ENCODE results near the gene CD58.

Gene CD58

GRCh38 chr1:116553386-116554115, 17.3 kb downstream of the CD58 start:
- Histone ChIP-seq H3K4me1 (ENCODE audit: insufficient read depth, low read length) (peaks cover 8% of the 10 kb centered on the region), H3K9me3 (ENCODE audit: control insufficient read depth, insufficient read depth, low read length) (no peaks in the 10 kb centered on the region), H3K36me3 (ENCODE audit: insufficient read depth, low read length) (no peaks in the 10 kb centered on the region), H3K9ac (ENCODE audit: low read depth, low read length) (no peak overlapping the region)

- Histone ChIP-seq H3K9ac (ENCODE audit: low read depth, low read length) (no peak overlapping the region), H3K4me1 (ENCODE audit: insufficient read depth, low read length) (no peaks in the 10 kb centered on the region), H3K36me3 (ENCODE audit: insufficient read depth, low read length) (no peaks in the 10 kb centered on the region), H3K9me3 (ENCODE audit: control insufficient read depth, insufficient read depth, low read length) (no peaks in the 10 kb centered on the region)
These were observed 24.4 kb downstream of the CD58 start for GRCh38 chr1:116546354-116546977.

- H3K4me1 ChIP-seq (ENCODE audit: insufficient read depth, low read length): no peaks in the 10 kb centered on the region
- no peaks in the 10 kb centered on the region for H3K9me3 ChIP-seq (ENCODE audit: control insufficient read depth, insufficient read depth, low read length)
- H3K9ac ChIP-seq (ENCODE audit: low read depth, low read length): no peak overlapping the region
- no peaks in the 10 kb centered on the region for H3K36me3 ChIP-seq (ENCODE audit: insufficient read depth, low read length)
These were observed 25.5 kb downstream of the CD58 start for GRCh38 chr1:116545359-116545705.

DNA sequence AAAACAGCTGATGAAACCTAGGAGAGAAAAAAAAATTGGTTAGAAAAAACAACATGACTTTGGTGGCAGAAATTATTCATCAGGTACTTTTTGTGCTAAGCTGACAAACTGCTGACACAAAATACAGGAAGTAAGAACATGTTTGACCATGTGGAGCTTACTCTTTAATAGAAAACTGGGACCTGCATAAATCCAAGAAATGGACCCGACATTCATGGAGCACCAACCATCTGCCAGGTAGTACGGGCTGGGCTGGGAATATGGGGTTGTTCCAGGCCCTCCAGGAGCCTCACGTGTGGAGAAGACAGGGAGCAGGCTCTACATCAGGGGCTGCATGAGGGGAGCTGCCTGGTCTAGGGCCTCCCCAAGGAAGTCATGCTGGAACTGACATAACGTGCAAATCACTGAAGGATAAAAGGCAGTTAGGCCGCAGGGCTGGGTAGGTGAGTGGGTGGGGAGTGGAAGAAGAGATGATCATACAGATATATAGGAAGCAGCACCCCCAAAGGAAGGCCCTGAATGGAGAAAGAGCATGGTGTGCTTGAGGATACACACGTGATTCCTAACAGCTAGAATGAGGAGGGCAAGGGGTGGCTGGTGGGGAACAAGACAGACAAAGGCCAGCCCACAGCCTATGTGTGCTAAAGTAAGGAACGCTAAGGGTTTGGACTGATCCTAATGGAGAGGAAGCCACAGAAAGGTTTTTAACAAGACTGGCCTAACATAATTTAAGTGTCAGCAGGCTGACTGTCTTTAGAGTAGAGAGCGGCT, 26.1 kb downstream of the CD58 start:
- no peaks in the 10 kb centered on the region for H3K36me3 ChIP-seq (ENCODE audit: insufficient read depth, low read length)
- H3K4me1 ChIP-seq (ENCODE audit: insufficient read depth, low read length): no peaks in the 10 kb centered on the region

DNA sequence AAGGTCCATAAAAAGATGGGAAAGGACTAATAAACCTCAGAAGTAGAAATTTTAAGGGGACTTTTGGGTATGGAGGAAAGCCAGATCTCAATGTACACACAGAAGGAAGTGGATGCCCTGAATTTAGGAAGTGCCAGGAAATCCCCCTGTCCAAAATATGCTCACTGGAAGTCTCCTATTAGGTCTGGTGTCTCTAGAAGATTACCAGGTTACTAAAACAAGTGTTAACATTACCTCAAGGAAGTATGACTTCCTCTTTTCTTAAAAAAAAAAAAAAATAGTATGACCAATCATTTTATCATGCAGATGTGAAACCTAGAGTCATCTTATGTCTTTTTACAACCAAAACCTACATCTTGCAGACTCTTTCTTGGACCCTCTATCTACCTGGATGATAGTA, 30.7 kb downstream of the CD58 start:
- no peaks in the 10 kb centered on the region for H3K36me3 ChIP-seq (ENCODE audit: insufficient read depth, low read length)
- no peaks in the 10 kb centered on the region for H3K4me1 ChIP-seq (ENCODE audit: insufficient read depth, low read length)
- no peak overlapping the region for H3K9ac ChIP-seq (ENCODE audit: low read depth, low read length)
- H3K9me3 ChIP-seq (ENCODE audit: control insufficient read depth, insufficient read depth, low read length): no peaks in the 10 kb centered on the region

More for the DNA sequence above, 26.1 kb downstream of the CD58 start:
- H3K9me3 ChIP-seq (ENCODE audit: control insufficient read depth, insufficient read depth, low read length): no peaks in the 10 kb centered on the region
- no peak overlapping the region for H3K9ac ChIP-seq (ENCODE audit: low read depth, low read length)

- Histone ChIP-seq H3K9me3 (ENCODE audit: control insufficient read depth, insufficient read depth, low read length) (no peaks in the 10 kb centered on the region), H3K4me1 (ENCODE audit: insufficient read depth, low read length) (no peaks in the 10 kb centered on the region), H3K9ac (ENCODE audit: low read depth, low read length) (no peak overlapping the region), H3K36me3 (ENCODE audit: insufficient read depth, low read length) (no peaks in the 10 kb centered on the region)
These were observed 32.3 kb downstream of the CD58 start for GRCh38 chr1:116538544-116538943.

GRCh38 chr1:116537898-116538297, 32.9 kb downstream of the CD58 start:
- Histone ChIP-seq H3K4me1 (ENCODE audit: insufficient read depth, low read length) (no peaks in the 10 kb centered on the region), H3K36me3 (ENCODE audit: insufficient read depth, low read length) (no peaks in the 10 kb centered on the region), H3K9me3 (ENCODE audit: control insufficient read depth, insufficient read depth, low read length) (no peaks in the 10 kb centered on the region), H3K9ac (ENCODE audit: low read depth, low read length) (no peak overlapping the region)

- Histone ChIP-seq H3K36me3 (ENCODE audit: insufficient read depth, low read length) (no peaks in the 10 kb centered on the region), H3K9ac (ENCODE audit: low read depth, low read length) (no peak overlapping the region), H3K4me1 (ENCODE audit: insufficient read depth, low read length) (no peaks in the 10 kb centered on the region), H3K9me3 (ENCODE audit: control insufficient read depth, insufficient read depth, low read length) (no peaks in the 10 kb centered on the region)
These were observed 33.6 kb downstream of the CD58 start for GRCh38 chr1:116537040-116537831.

DNA sequence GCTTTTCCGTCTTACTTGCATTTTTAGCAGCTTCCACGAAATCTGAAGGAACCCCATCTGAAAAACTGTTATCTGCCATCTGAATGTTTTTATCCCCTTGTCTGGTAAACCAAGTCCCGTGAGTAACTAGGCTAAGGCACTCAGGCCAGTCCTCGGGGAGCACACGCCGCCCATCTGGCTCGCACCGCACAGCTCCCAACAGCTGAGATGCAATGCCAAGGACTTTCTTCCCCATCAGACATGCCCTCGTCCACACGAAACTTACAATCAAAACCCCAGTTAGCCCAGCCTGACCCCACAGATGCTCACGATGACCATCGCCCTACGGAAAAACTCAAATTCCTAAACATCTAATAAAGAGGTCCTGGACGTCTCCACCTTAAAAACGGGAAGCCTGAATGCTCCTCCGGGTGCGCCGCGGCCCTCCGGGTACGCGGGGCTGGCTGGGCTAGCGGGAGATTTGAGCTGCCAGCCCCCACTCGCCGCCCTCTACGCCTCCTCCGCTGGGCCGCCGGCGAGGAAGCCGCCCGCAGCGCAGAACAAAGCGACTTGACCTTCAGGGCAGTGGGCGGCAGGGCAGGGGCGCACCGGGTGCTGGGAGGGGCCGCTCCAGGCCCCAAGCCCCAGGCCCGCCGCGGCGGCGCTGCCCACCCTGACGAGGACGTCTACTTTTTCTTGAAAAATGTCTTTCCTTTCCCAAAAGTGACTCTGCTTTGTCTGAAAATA, 36.6 kb downstream of the CD58 start:
- H3K9ac ChIP-seq (ENCODE audit: low read depth, low read length): no peak overlapping the region
- no peaks in the 10 kb centered on the region for H3K36me3 ChIP-seq (ENCODE audit: insufficient read depth, low read length)
- no peaks in the 10 kb centered on the region for H3K4me1 ChIP-seq (ENCODE audit: insufficient read depth, low read length)
- no peaks in the 10 kb centered on the region for H3K9me3 ChIP-seq (ENCODE audit: control insufficient read depth, insufficient read depth, low read length)

- H3K9me3 ChIP-seq (ENCODE audit: control insufficient read depth, insufficient read depth, low read length): no peaks in the 10 kb centered on the region
- H3K9ac ChIP-seq (ENCODE audit: low read depth, low read length): no peak overlapping the region
- no peaks in the 10 kb centered on the region for H3K4me1 ChIP-seq (ENCODE audit: insufficient read depth, low read length)
- H3K36me3 ChIP-seq (ENCODE audit: insufficient read depth, low read length): no peaks in the 10 kb centered on the region
These were observed 37.4 kb downstream of the CD58 start for GRCh38 chr1:116533429-116533820.

GRCh38 chr1:116532671-116533428, 38.0 kb downstream of the CD58 start:
- peaks cover 3% of the 10 kb centered on the region; the same call in 1 of the 2 replicates for H3K9me3 ChIP-seq (ENCODE audit: control insufficient read depth, insufficient read depth, low read length)
- no peak overlapping the region for H3K9ac ChIP-seq (ENCODE audit: low read depth, low read length)
- H3K4me1 ChIP-seq (ENCODE audit: insufficient read depth, low read length): no peaks in the 10 kb centered on the region
- H3K36me3 ChIP-seq (ENCODE audit: insufficient read depth, low read length): no peaks in the 10 kb centered on the region

DNA sequence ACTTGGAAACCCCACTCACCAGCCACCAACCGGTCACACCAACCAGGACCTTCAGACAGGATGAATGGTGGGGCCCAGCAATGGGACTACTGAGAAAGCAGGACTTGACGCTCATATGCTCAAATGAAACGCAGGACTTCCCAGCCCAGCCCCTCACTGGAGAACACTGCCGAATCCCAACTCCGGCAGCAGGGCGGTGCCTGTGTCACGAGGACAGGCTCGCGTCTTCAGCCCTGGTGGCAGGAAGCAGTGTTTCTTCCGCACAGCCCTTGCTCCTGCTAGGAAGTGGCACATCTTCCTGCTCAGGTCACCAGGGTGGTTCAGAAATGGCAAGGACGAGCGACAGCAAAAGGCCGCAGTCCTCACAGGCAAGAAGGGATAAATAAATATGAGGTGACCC, 38.9 kb downstream of the CD58 start:
- Histone ChIP-seq H3K4me1 (ENCODE audit: insufficient read depth, low read length) (no peaks in the 10 kb centered on the region), H3K36me3 (ENCODE audit: insufficient read depth, low read length) (no peaks in the 10 kb centered on the region), H3K9ac (ENCODE audit: low read depth, low read length) (no peak overlapping the region), H3K9me3 (ENCODE audit: control insufficient read depth, insufficient read depth, low read length) (peaks cover 5% of the 10 kb centered on the region; the same call in 1 of the 2 replicates)

DNA sequence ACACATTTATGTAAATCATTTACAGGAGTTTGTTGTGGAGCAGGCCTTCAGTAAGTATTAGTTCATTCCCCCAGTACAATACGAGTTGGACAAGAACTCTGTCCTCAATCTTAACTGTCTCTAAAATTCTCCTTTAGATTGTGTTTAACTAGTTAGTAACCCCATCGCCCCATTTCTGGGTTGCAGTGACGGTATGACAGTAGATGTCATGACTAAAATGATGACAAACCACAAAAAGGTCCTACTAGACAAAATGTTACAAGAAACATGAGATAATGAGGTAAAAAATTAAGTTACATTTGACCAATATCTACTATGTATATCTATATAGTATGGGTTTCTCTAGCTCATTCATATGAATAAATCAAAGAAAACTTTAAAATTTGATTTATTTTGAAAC, 41.1 kb downstream of the CD58 start:
- Histone ChIP-seq H3K9me3 (ENCODE audit: control insufficient read depth, insufficient read depth, low read length) (peaks cover 5% of the 10 kb centered on the region; the same call in 1 of the 2 replicates), H3K9ac (ENCODE audit: low read depth, low read length) (no peak overlapping the region), H3K36me3 (ENCODE audit: insufficient read depth, low read length) (no peaks in the 10 kb centered on the region), H3K4me1 (ENCODE audit: insufficient read depth, low read length) (no peaks in the 10 kb centered on the region)
